WTC11 (cell line): ENCODE results near the gene CALML4. TPM values are rescaled to one million over a fixed set of nuclear protein-coding genes. Genes with fewer than 3 reads are reported as not detected.

Experiments
- ATAC-seq: fragments of 200-7000 bp; cut with Tn5 transposase; 2 replicates; pipeline ENCODE4 v1.10.0; 2021; ENCODE audit warnings: mild to moderate bottlenecking, moderate library complexity
- CTCF ChIA-PET: fragments of 300-600 bp; sonication (Branson Sonifier 250); formaldehyde crosslinking; loops from one replicate; lab custom pipeline; 2021; ENCODE audit warnings: antibody characterized with exemption; lab: Charles Lee
- POLR2A ChIA-PET: fragments of 350-600 bp; sonication (Branson Sonifier 250); formaldehyde crosslinking; loops from one replicate; lab custom pipeline; 2021; ENCODE audit warnings: antibody characterized with exemption; lab: Charles Lee
- DNase-seq: peaks from one replicate; pipeline ENCODE4 v3.0.0; 2021; ENCODE audit warnings: low spot score
- H3K27ac Mint-ChIP-seq: 2 replicates; pipeline ENCODE4 v1.8.0; 2021; ENCODE audit warnings: mixed read lengths
- H3K27me3 Mint-ChIP-seq: 2 replicates; pipeline ENCODE4 v1.8.0; 2021; ENCODE audit warnings: low read depth, mild to moderate bottlenecking, moderate library complexity, mixed read lengths
- H3K36me3 Mint-ChIP-seq: 2 replicates; pipeline ENCODE4 v1.8.0; 2021; ENCODE audit warnings: mixed read lengths
- H3K4me1 Mint-ChIP-seq: 2 replicates; pipeline ENCODE4 v1.8.0; 2022; ENCODE audit warnings: mixed read lengths
- H3K4me3 Mint-ChIP-seq: 2 replicates; pipeline ENCODE4 v1.8.0; 2021; ENCODE audit warnings: mild to moderate bottlenecking, moderate library complexity, mixed read lengths
- H3K9me3 Mint-ChIP-seq: 2 replicates; pipeline ENCODE4 v1.8.0; 2021; ENCODE audit warnings: mixed read lengths
- ELF4 ChIP-seq: sonication (generic); formaldehyde crosslinking; IDR thresholded peaks from 2 replicates; pipeline ENCODE4 v1.8.1; 2022; ENCODE audit warnings: low read depth, mild to moderate bottlenecking, moderate library complexity, missing genetic modification reagents
- ESRRA ChIP-seq: sonication (generic); formaldehyde crosslinking; IDR thresholded peaks from 2 replicates; pipeline ENCODE4 v1.8.1; 2022; ENCODE audit warnings: mild to moderate bottlenecking, missing genetic modification reagents, borderline replicate concordance
- GABPB1 ChIP-seq: sonication (generic); formaldehyde crosslinking; IDR thresholded peaks from 2 replicates; pipeline ENCODE4 v1.8.1; 2023; ENCODE audit warnings: mild to moderate bottlenecking, missing genetic modification reagents
- GRHL2 ChIP-seq: fragments of 250-450 bp; sonication (Bioruptor Pico); IDR thresholded peaks from 2 replicates; pipeline ENCODE4 v1.8.0; 2022; ENCODE audit warnings: mild to moderate bottlenecking, moderate library complexity; ENCODE audit not compliant: insufficient replicate concordance, severe bottlenecking
- JUN ChIP-seq: sonication (generic); formaldehyde crosslinking; IDR thresholded peaks from 2 replicates; pipeline ENCODE4 v1.8.0; 2023; ENCODE audit warnings: mild to moderate bottlenecking, missing genetic modification reagents
- NFYB ChIP-seq: sonication (generic); formaldehyde crosslinking; conservative IDR thresholded peaks from 2 replicates; pipeline ENCODE4 v1.8.0; 2022; ENCODE audit warnings: low read depth, missing genetic modification reagents
- NR2C2 ChIP-seq: sonication (generic); formaldehyde crosslinking; IDR thresholded peaks from 2 replicates; pipeline ENCODE4 v1.8.0; 2022; ENCODE audit warnings: mild to moderate bottlenecking, missing genetic modification reagents
- RELA ChIP-seq: sonication (generic); formaldehyde crosslinking; IDR thresholded peaks from 2 replicates; pipeline ENCODE4 v1.8.1; 2022; ENCODE audit warnings: missing genetic modification reagents, mild to moderate bottlenecking, borderline replicate concordance
- TP53 ChIP-seq: sonication (generic); formaldehyde crosslinking; IDR thresholded peaks from 2 replicates; pipeline ENCODE4 v1.8.1; 2023; ENCODE audit warnings: mild to moderate bottlenecking, missing genetic modification reagents
- ZBTB21 ChIP-seq: sonication (generic); formaldehyde crosslinking; IDR thresholded peaks from 2 replicates; pipeline ENCODE4 v1.8.1; 2023; ENCODE audit warnings: mild to moderate bottlenecking, missing genetic modification reagents, borderline replicate concordance
- ZNF232 ChIP-seq: sonication (generic); formaldehyde crosslinking; IDR thresholded peaks from 2 replicates; pipeline ENCODE4 v1.8.0; 2022; ENCODE audit warnings: mild to moderate bottlenecking, missing genetic modification reagents
- ZNF263 ChIP-seq: sonication (generic); formaldehyde crosslinking; IDR thresholded peaks from 2 replicates; pipeline ENCODE4 v1.8.1; 2022; ENCODE audit warnings: low read depth, mild to moderate bottlenecking, moderate library complexity, missing genetic modification reagents
- total RNA-seq: library from RNA; stranded (reverse); gene quantifications from 3 replicates; pipeline ENCODE4 v1.2.3, GENCODE V29; 2021
- TF ChIP-seq, protein P1 (sequence below): sonication (generic); formaldehyde crosslinking; IDR thresholded peaks from 2 replicates; pipeline ENCODE4 v1.8.1; 2023; ENCODE audit warnings: mild to moderate bottlenecking, missing genetic modification reagents
- TF ChIP-seq, protein P2 (sequence below): sonication (generic); formaldehyde crosslinking; IDR thresholded peaks from 2 replicates; pipeline ENCODE4 v1.8.1; 2022; ENCODE audit warnings: low read depth, missing genetic modification reagents, borderline replicate concordance
- TF ChIP-seq, protein P3 (sequence below): fragments of 250-450 bp; sonication (Bioruptor Pico); IDR thresholded peaks from 2 replicates; pipeline ENCODE4 v1.8.0; 2021; ENCODE audit warnings: mild to moderate bottlenecking
- TF ChIP-seq, protein P4 (sequence below): sonication (generic); formaldehyde crosslinking; IDR thresholded peaks from 2 replicates; pipeline ENCODE4 v1.8.0; 2022; ENCODE audit warnings: mild to moderate bottlenecking, missing genetic modification reagents
- TF ChIP-seq, protein P5 (sequence below): sonication (generic); formaldehyde crosslinking; IDR thresholded peaks from 2 replicates; pipeline ENCODE4 v1.8.1; 2023; ENCODE audit warnings: mild to moderate bottlenecking, missing genetic modification reagents
- TF ChIP-seq, protein P6 (sequence below): sonication (generic); formaldehyde crosslinking; IDR thresholded peaks from 2 replicates; pipeline ENCODE4 v1.8.0; 2023; ENCODE audit warnings: missing genetic modification reagents
- TF ChIP-seq, protein P7 (sequence below): sonication (generic); formaldehyde crosslinking; IDR thresholded peaks from 2 replicates; pipeline ENCODE4 v1.8.0; 2022; ENCODE audit warnings: mild to moderate bottlenecking, missing genetic modification reagents
- TF ChIP-seq, protein P8 (sequence below): sonication (generic); formaldehyde crosslinking; conservative IDR thresholded peaks from 2 replicates; pipeline ENCODE4 v1.8.1; 2022; ENCODE audit warnings: mild to moderate bottlenecking, missing genetic modification reagents

The CALML4 gene
- total RNA-seq, 1 experiment from 2014 or later: 9.8 TPM

DNA sequence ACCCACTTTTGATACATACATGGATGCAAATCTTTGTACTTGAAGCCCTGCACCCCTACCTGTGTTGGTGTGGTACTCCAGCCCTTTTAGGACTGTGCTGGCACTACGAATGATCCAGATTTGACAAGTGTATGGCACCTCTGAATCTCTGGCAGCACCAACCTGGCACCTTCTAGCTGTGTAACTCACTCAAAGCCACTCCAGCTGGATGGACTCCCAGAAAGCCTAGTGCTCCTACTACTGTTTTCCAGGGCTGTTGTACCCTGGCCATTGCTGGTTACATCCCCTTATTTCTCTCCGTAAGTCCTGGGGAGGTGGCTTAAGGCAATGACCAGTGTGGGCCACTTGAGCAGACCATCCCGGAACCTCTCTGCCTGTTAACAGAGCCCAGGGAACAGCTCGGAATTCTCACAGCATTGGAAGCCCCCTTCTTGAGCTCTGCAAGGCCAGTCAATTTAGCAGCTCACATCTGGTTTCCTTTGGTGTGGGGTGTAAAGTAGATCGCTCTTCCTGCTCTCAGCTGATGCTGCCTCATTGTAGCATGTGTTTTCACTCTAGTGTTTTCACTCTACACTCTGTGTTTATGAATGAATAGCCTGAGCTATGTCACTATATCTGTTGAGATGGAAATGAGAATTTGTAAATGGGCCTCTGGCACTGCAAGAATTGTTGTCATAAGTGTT, 12.2 kb downstream of the CALML4 start:
- no peak for DNase-seq
- Mint-ChIP-seq H3K27ac (peak overlapping the region; percentile 84), H3K4me3 (no peak overlapping the region), H3K4me1 (peaks cover 17% of the 10 kb centered on the region), H3K36me3 (peaks cover 26% of the 10 kb centered on the region), H3K9me3 (no peaks in the 10 kb centered on the region), H3K27me3 (no peaks in the 10 kb centered on the region)
- ATAC-seq: no peak
- ChIA-PET POLR2A (no interaction called here), CTCF (interaction anchor here (1.3 to 3.2 kb wide), 4 partner anchors 18 to 350 kb away, joined by 5 to 38 read pairs (median 6); no protein-coding TSS in a partner anchor)
- TF ChIP-seq ZBTB21 (CRISPR knock-in tag) (no peak), RELA (no peak), GABPB1 (CRISPR knock-in tag) (no peak), JUN (CRISPR knock-in tag) (no peak), NR2C2 (no peak), ELF4 (CRISPR knock-in tag) (no peak), ZNF263 (no peak), ESRRA (CRISPR knock-in tag) (no peak), NFYB (no peak), ZNF232 (CRISPR knock-in tag) (no peak), GRHL2 (no peak), TP53 (CRISPR knock-in tag) (no peak)
- TF ChIP-seq, protein P1, sequence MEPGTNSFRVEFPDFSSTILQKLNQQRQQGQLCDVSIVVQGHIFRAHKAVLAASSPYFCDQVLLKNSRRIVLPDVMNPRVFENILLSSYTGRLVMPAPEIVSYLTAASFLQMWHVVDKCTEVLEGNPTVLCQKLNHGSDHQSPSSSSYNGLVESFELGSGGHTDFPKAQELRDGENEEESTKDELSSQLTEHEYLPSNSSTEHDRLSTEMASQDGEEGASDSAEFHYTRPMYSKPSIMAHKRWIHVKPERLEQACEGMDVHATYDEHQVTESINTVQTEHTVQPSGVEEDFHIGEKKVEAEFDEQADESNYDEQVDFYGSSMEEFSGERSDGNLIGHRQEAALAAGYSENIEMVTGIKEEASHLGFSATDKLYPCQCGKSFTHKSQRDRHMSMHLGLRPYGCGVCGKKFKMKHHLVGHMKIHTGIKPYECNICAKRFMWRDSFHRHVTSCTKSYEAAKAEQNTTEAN (CRISPR knock-in tag): no peak
- TF ChIP-seq, protein P2, sequence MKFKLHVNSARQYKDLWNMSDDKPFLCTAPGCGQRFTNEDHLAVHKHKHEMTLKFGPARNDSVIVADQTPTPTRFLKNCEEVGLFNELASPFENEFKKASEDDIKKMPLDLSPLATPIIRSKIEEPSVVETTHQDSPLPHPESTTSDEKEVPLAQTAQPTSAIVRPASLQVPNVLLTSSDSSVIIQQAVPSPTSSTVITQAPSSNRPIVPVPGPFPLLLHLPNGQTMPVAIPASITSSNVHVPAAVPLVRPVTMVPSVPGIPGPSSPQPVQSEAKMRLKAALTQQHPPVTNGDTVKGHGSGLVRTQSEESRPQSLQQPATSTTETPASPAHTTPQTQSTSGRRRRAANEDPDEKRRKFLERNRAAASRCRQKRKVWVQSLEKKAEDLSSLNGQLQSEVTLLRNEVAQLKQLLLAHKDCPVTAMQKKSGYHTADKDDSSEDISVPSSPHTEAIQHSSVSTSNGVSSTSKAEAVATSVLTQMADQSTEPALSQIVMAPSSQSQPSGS (CRISPR knock-in tag): no peak
- TF ChIP-seq, protein P3, sequence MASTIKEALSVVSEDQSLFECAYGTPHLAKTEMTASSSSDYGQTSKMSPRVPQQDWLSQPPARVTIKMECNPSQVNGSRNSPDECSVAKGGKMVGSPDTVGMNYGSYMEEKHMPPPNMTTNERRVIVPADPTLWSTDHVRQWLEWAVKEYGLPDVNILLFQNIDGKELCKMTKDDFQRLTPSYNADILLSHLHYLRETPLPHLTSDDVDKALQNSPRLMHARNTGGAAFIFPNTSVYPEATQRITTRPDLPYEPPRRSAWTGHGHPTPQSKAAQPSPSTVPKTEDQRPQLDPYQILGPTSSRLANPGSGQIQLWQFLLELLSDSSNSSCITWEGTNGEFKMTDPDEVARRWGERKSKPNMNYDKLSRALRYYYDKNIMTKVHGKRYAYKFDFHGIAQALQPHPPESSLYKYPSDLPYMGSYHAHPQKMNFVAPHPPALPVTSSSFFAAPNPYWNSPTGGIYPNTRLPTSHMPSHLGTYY (CRISPR knock-in tag): no peak
- TF ChIP-seq, protein P4, sequence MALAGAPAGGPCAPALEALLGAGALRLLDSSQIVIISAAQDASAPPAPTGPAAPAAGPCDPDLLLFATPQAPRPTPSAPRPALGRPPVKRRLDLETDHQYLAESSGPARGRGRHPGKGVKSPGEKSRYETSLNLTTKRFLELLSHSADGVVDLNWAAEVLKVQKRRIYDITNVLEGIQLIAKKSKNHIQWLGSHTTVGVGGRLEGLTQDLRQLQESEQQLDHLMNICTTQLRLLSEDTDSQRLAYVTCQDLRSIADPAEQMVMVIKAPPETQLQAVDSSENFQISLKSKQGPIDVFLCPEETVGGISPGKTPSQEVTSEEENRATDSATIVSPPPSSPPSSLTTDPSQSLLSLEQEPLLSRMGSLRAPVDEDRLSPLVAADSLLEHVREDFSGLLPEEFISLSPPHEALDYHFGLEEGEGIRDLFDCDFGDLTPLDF (CRISPR knock-in tag): no peak
- TF ChIP-seq, protein P5, sequence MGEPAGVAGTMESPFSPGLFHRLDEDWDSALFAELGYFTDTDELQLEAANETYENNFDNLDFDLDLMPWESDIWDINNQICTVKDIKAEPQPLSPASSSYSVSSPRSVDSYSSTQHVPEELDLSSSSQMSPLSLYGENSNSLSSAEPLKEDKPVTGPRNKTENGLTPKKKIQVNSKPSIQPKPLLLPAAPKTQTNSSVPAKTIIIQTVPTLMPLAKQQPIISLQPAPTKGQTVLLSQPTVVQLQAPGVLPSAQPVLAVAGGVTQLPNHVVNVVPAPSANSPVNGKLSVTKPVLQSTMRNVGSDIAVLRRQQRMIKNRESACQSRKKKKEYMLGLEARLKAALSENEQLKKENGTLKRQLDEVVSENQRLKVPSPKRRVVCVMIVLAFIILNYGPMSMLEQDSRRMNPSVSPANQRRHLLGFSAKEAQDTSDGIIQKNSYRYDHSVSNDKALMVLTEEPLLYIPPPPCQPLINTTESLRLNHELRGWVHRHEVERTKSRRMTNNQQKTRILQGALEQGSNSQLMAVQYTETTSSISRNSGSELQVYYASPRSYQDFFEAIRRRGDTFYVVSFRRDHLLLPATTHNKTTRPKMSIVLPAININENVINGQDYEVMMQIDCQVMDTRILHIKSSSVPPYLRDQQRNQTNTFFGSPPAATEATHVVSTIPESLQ (CRISPR knock-in tag): no peak
- TF ChIP-seq, protein P6, sequence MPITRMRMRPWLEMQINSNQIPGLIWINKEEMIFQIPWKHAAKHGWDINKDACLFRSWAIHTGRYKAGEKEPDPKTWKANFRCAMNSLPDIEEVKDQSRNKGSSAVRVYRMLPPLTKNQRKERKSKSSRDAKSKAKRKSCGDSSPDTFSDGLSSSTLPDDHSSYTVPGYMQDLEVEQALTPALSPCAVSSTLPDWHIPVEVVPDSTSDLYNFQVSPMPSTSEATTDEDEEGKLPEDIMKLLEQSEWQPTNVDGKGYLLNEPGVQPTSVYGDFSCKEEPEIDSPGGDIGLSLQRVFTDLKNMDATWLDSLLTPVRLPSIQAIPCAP (CRISPR knock-in tag): no peak
- TF ChIP-seq, protein P7, sequence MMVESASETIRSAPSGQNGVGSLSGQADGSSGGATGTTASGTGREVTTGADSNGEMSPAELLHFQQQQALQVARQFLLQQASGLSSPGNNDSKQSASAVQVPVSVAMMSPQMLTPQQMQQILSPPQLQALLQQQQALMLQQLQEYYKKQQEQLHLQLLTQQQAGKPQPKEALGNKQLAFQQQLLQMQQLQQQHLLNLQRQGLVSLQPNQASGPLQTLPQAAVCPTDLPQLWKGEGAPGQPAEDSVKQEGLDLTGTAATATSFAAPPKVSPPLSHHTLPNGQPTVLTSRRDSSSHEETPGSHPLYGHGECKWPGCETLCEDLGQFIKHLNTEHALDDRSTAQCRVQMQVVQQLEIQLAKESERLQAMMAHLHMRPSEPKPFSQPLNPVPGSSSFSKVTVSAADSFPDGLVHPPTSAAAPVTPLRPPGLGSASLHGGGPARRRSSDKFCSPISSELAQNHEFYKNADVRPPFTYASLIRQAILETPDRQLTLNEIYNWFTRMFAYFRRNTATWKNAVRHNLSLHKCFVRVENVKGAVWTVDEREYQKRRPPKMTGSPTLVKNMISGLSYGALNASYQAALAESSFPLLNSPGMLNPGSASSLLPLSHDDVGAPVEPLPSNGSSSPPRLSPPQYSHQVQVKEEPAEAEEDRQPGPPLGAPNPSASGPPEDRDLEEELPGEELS (CRISPR knock-in tag): no peak
- TF ChIP-seq, protein P8, sequence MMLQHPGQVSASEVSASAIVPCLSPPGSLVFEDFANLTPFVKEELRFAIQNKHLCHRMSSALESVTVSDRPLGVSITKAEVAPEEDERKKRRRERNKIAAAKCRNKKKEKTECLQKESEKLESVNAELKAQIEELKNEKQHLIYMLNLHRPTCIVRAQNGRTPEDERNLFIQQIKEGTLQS: no peak
- TF ChIP-seq, all 79 proteins: peak for 0
